ENCODE measurements around the gene ITGAV.

The ITGAV gene

GRCh38 chr2:186614373-186614772 is 24.5 kb downstream of the ITGAV start:
- no peak for DNase-seq

- DNase-seq: no peak
Measured at GRCh38 chr2:186617148-186617547, 27.3 kb downstream of the ITGAV start.

GRCh38 chr2:186617771-186618170 is 27.9 kb downstream of the ITGAV start:
- DNase-seq: no peak

GRCh38 chr2:186618696-186619095 is 28.8 kb downstream of the ITGAV start:
- DNase-seq: no peak

DNA sequence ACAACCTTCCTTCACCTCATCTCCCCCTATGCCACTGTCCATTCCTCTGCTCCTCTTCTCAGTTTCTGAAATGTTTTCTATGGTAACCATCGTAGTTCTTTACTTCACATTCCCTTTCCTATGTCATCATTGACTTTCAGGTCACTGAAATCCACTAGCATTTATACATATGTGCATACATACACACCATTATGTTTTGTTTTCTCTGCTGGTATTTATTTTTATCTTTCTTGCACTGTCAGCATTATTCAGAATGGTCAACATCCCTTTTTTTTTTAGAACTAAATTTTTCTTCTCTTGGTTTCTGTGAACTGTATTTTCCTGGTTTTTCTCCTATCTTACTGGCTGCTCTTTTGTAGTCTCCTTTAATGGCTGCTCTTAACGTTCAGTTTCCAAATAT is 33.2 kb downstream of the ITGAV start:
- DNase-seq: no peak

DNA sequence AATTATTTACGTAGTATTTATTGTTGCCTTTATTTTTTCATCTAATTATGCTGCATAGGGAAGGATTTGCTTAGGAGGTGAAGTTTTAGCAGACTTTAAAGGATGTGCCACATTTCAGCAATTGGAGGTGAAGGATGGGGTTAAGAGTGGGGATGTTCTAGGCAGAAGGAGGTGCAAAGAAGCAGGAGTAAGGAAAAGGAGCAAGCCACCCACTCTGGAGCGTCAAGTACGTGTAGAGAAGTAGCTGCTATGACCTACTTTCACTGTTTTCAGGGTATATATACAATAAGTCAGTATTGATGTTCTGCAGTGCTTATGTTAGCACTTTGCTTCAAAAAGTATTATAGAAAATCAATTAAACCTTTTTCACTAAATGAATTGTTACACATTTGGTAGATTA is 34.4 kb downstream of the ITGAV start:
- no peak for DNase-seq

DNA sequence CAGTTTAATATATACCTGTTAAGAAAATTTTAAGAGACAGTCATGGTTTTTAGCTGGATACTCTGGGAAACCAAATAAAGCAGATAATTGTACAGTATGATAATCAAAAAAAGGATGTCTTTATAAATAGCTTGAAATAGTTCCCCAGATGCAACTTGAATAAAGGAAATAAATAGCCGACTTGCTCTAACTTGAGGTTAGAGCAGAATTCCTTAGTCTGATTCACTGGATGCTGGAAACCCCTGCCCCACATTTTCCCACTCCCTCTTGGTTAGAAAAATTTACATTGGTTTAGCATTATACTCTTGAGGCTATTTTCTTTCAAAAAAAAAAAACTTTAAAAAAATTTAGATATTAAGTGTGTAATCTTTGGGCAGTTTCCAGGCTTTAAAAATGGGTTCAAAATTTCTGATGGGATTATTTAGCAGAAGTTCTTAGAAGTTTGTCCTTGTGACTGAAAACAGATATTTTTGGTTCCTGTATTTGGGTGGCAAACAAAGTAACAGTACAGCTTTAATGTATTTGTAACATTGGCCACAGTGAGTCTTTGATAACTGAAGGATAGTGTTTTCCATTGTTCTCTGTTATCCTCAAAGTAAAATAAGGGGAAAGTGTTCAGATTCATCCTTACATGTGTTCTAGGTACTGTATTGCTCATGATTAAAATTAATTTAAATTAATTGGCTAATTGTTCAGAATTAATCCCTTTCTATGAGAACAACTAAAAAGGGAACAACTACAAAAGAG is 39.6 kb downstream of the ITGAV start:
- no peak for DNase-seq

DNA sequence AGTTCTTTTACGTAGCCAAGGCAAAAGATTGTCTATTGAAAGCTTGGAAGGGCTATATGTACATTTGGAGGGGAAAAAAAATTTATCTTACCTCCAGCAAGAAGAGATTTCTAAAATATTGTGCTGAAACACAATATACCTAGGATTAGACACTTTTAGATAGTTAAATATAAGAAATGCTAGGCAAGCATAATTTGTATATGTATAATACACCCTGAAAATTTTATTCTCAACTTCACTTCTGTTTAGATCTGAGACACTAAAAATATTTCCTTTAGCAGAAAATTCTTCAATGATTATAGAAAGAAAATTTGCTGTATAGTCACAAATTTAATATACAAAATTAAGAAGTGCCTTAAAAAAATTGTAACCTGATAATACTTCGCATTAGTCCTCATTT is 42.6 kb downstream of the ITGAV start:
- DNase-seq: no peak

- no peak for DNase-seq
Measured at GRCh38 chr2:186634701-186635100, 44.8 kb downstream of the ITGAV start.

- no peak for DNase-seq
Measured at GRCh38 chr2:186636800-186637496, 47.1 kb downstream of the ITGAV start.

- DNase-seq: no peak
Measured at GRCh38 chr2:186637497-186637800, 47.6 kb downstream of the ITGAV start.

GRCh38 chr2:186639939-186640338 is 50.1 kb downstream of the ITGAV start:
- peak; percentile 35 for DNase-seq

- peak; percentile 28 for DNase-seq
Measured at GRCh38 chr2:186641132-186641806, 51.4 kb downstream of the ITGAV start.

DNA sequence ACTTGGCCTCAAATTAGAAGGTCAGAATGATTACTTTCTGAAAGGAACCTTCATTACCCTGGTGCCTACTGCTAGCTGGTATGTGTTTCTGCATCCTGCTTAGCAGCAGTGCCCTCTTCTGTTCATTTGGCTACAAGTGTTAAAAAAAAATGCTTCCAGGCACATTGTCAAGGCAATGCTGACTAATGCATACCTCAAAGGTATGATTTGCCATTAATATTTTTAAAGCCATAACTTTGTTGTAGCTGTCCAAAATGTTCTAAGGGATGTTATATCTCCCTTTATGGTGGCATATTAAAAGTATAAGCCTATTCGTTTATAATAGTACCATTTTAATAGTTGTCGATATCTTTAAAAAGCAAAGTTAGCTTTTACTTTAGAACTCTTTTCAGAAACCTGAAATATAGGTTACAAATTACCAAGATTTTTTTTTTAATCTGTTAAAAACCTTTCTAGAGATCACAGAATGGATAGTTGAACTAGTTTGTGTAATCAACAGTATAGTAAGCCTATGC is 52.0 kb downstream of the ITGAV start:
- DNase-seq: peak; percentile 61

GRCh38 chr2:186644791-186645190 is 54.9 kb downstream of the ITGAV start:
- no peak for DNase-seq

DNA sequence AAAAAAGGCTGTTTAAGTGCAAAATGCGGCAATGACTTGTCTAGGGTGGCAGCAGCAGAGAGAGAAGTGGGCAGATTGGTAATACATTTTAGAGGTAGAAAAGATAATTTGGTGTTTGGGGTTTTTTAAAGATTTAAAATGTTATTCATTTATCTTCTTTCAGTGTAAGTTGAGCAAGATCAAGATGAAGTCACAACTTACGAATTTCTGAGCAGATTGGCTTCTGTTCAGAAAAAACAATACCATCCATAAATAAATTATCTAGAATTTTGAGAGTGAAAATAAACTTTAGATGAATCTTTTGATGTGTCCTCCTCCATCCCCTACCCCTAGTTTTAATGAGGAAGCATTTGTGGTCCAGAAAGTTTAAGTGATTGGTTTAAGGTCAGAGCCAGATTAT is 56.1 kb downstream of the ITGAV start:
- no peak for DNase-seq

GRCh38 chr2:186648130-186648529 is 58.3 kb downstream of the ITGAV start:
- DNase-seq: no peak

- no peak for DNase-seq
Measured at GRCh38 chr2:186653511-186653910, 63.7 kb downstream of the ITGAV start.

DNA sequence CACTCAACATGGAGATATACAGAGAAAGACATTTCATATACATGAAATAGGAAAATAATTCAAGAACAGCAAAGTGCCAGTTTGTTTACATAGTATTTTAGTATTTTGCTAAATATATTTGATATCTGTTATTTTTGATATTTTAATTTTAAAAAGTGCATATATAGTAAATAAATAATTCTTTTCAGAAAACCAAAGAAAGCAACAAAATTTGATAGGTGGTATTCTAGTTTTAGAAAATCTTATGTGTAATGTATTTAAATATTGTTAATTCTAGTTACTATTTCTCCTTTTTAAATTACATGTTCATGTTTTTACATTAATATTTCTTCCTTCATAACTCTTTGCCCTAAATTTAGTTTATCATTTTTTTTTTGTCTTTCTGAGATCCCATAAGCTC is 69.5 kb downstream of the ITGAV start:
- DNase-seq: no peak

DNA sequence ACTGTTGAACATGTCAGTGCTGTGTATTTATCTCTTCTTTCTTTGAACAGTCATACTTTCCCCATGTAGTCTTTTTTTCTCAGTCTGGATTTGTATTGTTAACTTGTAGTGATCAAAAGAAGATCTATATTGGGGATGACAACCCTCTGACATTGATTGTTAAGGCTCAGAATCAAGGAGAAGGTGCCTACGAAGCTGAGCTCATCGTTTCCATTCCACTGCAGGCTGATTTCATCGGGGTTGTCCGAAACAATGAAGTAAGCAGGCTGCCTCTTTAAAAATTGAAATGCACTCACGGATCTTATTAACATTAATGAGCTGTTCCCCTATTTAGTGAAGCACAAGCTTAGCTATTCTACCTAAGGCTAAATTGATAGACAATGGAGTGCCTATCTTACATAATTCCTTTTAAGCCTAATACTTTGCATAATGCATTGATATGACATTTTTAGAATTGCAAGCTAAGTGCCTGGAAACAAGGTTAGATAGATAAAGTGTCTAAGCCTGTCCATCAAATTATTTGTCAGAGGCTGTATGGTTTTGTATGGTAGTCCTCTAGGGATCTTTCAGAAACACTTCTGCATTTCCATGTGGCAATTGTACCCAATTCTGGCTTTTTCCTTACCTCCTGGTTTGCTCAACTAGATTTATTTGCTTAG is 74.7 kb downstream of the ITGAV start:
- no peak for DNase-seq

DNA sequence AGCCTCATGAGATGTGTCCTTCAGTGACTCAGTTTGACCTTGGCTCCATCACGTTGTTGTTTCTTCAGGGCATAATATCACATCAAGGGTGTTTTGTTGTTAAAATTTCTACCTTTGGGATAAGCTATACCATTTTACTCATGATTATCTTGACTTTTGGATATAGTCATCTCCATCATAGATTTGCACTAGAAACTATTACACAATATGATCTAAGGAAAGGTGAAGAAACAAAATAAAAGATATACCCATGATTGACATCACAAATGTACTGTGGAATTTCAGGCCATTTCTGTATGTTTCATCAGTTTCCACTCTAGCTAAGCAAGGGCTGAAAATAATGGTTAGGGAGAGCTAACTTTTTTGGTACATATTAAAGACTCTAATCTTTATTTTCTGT is 79.3 kb downstream of the ITGAV start:
- DNase-seq: no peak

- DNase-seq: no peak
Measured at GRCh38 chr2:186670831-186671230, 81.0 kb downstream of the ITGAV start.

- no peak for DNase-seq
Measured at GRCh38 chr2:186675380-186675779, 85.5 kb downstream of the ITGAV start.

- DNase-seq: no peak
Measured at GRCh38 chr2:186683341-186683740, 93.5 kb downstream of the ITGAV start.

Data from activated CD4-positive, alpha-beta T cell treated with anti-CD3 and anti-CD28 coated beads, Interleukin-2, Interleukin-6, amounts not matched to agents 100 ng/mL and 50 ng/mL, durations not matched to agents 16 hours and 8 hours (primary cell).